Measurements from ENCODE around the gene MT1HL1.
"Not testable (repeated sequence)": the region's sequence is repeated elsewhere in the genome, so short reads cannot be mapped to it uniquely, and the experiment has no call there.

DNA sequence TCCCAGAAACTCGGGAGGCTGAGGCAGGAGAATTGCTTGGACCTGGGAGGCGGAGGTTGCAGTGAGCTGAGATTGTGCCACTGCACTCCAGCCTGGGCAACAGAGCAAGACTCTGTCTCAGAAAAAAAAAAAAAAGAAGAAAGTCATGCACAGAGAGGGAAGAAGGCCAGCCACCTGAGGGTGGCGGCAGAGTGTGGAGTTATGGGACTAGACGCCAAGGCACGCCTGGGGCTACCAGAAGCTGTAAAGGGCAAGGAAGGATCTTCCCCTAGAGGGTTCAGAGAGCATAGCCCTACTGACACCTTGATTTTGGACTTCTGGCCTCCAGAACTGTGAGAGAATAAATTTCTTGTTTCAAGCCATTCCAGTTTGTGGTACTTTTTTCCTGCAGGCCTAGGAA lies 30.2 kb downstream of the MT1HL1 start:
- TF ChIP-seq, protein P1, sequence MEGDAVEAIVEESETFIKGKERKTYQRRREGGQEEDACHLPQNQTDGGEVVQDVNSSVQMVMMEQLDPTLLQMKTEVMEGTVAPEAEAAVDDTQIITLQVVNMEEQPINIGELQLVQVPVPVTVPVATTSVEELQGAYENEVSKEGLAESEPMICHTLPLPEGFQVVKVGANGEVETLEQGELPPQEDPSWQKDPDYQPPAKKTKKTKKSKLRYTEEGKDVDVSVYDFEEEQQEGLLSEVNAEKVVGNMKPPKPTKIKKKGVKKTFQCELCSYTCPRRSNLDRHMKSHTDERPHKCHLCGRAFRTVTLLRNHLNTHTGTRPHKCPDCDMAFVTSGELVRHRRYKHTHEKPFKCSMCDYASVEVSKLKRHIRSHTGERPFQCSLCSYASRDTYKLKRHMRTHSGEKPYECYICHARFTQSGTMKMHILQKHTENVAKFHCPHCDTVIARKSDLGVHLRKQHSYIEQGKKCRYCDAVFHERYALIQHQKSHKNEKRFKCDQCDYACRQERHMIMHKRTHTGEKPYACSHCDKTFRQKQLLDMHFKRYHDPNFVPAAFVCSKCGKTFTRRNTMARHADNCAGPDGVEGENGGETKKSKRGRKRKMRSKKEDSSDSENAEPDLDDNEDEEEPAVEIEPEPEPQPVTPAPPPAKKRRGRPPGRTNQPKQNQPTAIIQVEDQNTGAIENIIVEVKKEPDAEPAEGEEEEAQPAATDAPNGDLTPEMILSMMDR (IDR thresholded peaks at IDR 0.05): not testable (repeated sequence)
- TF ChIP-seq POLR2A (IDR thresholded peaks at IDR 0.05): not testable (repeated sequence)

Measured in adrenal gland (tissue), 5 donors.